MM.1S (cell line): ENCODE results near the gene SLC36A1.

Experiments
- DNase-seq: peaks from one replicate; pipeline ENCODE4 v3.0.0-alpha.2; 2015
- H2AFZ ChIP-seq: fragments of 300-600 bp; sonication (generic); 2 replicates; pipeline ENCODE4 v1.6.0; 2016; ENCODE audit warnings: antibody characterized with exemption, low read length
- H3F3A ChIP-seq: fragments of 300-600 bp; sonication (generic); 2 replicates; pipeline ENCODE4 v1.6.1; 2016; ENCODE audit warnings: mild to moderate bottlenecking, antibody characterized with exemption, low read length, moderate library complexity, mixed read lengths; ENCODE audit not compliant: insufficient read depth
- H3K27ac ChIP-seq: fragments of 300-600 bp; sonication (generic); 2 replicates; pipeline ENCODE4 v1.5.1; 2016; ENCODE audit warnings: mild to moderate bottlenecking, low read length
- H3K27me3 ChIP-seq: fragments of 300-600 bp; sonication (generic); replicated peaks from 2 replicates; pipeline ENCODE4 v1.6.0; 2016; ENCODE audit warnings: low read length; ENCODE audit not compliant: insufficient read depth
- H3K36me3 ChIP-seq: fragments of 300-600 bp; sonication (generic); replicated peaks from 2 replicates; pipeline ENCODE4 v1.6.1; 2016; ENCODE audit warnings: mild to moderate bottlenecking, low read length, mixed read lengths; ENCODE audit not compliant: insufficient read depth
- H3K4me1 ChIP-seq: fragments of 300-600 bp; sonication (generic); 2 replicates; pipeline ENCODE4 v1.6.1; 2016; ENCODE audit warnings: low read length, mixed read lengths
- H3K4me2 ChIP-seq: fragments of 300-600 bp; sonication (generic); 2 replicates; pipeline ENCODE4 v1.6.0; 2016; ENCODE audit warnings: low read depth, low read length
- H3K4me3 ChIP-seq: fragments of 300-600 bp; sonication (generic); 2 replicates; pipeline ENCODE4 v1.5.1; 2016; ENCODE audit warnings: low read length, mixed read lengths
- H3K79me2 ChIP-seq: fragments of 300-600 bp; sonication (generic); 2 replicates; pipeline ENCODE4 v1.6.1; 2016; ENCODE audit warnings: mixed run types, low read length, mixed read lengths
- H3K9ac ChIP-seq: fragments of 300-600 bp; sonication (generic); 2 replicates; pipeline ENCODE4 v1.6.1; 2016; ENCODE audit warnings: low read length, mixed read lengths
- H3K9me2 ChIP-seq: fragments of 300-600 bp; sonication (generic); replicated peaks from 2 replicates; pipeline ENCODE4 v1.6.1; 2016; ENCODE audit warnings: mild to moderate bottlenecking, low read length, mixed read lengths; ENCODE audit not compliant: insufficient read depth
- H3K9me3 ChIP-seq: fragments of 300-600 bp; sonication (generic); replicated peaks from 2 replicates; pipeline ENCODE4 v1.6.1; 2016; ENCODE audit warnings: mild to moderate bottlenecking, low read length, mixed read lengths; ENCODE audit not compliant: insufficient read depth
- H4K20me1 ChIP-seq: fragments of 300-600 bp; sonication (generic); 2 replicates; pipeline ENCODE4 v1.6.1; 2016; ENCODE audit warnings: mild to moderate bottlenecking, low read length, moderate library complexity, mixed read lengths; ENCODE audit not compliant: insufficient read depth
- CTCF ChIP-seq: fragments of 300-600 bp; sonication (generic); IDR thresholded peaks from 2 replicates; pipeline ENCODE4 v1.5.1; 2016; ENCODE audit warnings: antibody characterized with exemption, low read length, mixed read lengths
- EZH2 ChIP-seq: fragments of 300-600 bp; sonication (generic); optimal IDR thresholded peaks from 2 replicates; pipeline ENCODE3; 2017; ENCODE audit warnings: low read depth, mild to moderate bottlenecking, antibody characterized with exemption, low read length, mixed read lengths
- EZH2phosphoT487 ChIP-seq: fragments of 300-600 bp; sonication (generic); IDR thresholded peaks from 2 replicates; pipeline ENCODE4 v1.6.1; 2018; ENCODE audit warnings: antibody characterized with exemption, low read length

SLC36A1 gene

GRCh38 chr5:151492729-151493128, 45.3 kb downstream of the SLC36A1 start:
- Histone ChIP-seq H4K20me1 (no peaks in the 10 kb centered on the region), H3K9me3 (no peaks in the 10 kb centered on the region), H3F3A (no peaks in the 10 kb centered on the region), H3K4me3 (no peak overlapping the region), H3K4me2 (no peak overlapping the region), H2AFZ (no peak overlapping the region), H3K79me2 (no peaks in the 10 kb centered on the region), H3K27me3 (no peaks in the 10 kb centered on the region), H3K36me3 (no peaks in the 10 kb centered on the region), H3K4me1 (no peaks in the 10 kb centered on the region), H3K9ac (no peak overlapping the region), H3K27ac (no peak overlapping the region), H3K9me2 (no peaks in the 10 kb centered on the region)
- TF ChIP-seq EZH2phosphoT487: no peak
- TF ChIP-seq CTCF: no peak
- no peak for TF ChIP-seq EZH2
- DNase-seq: no peak

GRCh38 chr5:151493665-151494064, 46.3 kb downstream of the SLC36A1 start:
- Histone ChIP-seq H3K9me2 (no peaks in the 10 kb centered on the region), H3K27me3 (no peaks in the 10 kb centered on the region), H3K27ac (no peak overlapping the region), H3K9me3 (no peaks in the 10 kb centered on the region), H3K79me2 (no peaks in the 10 kb centered on the region), H3K4me1 (no peaks in the 10 kb centered on the region), H3K9ac (no peak overlapping the region), H3K4me2 (no peak overlapping the region), H2AFZ (no peak overlapping the region), H3K4me3 (no peak overlapping the region), H3K36me3 (no peaks in the 10 kb centered on the region), H4K20me1 (no peaks in the 10 kb centered on the region), H3F3A (no peaks in the 10 kb centered on the region)
- DNase-seq: no peak
- TF ChIP-seq EZH2phosphoT487 (no peak), EZH2 (no peak), CTCF (no peak)

GRCh38 chr5:151495320-151495719, 47.9 kb downstream of the SLC36A1 start:
- Histone ChIP-seq H3K9me2 (no peaks in the 10 kb centered on the region), H3K9me3 (no peaks in the 10 kb centered on the region), H3K9ac (no peak overlapping the region), H3K4me3 (no peak overlapping the region), H3K4me2 (no peak overlapping the region), H2AFZ (no peak overlapping the region), H3K27ac (no peak overlapping the region), H3K79me2 (no peaks in the 10 kb centered on the region), H3F3A (no peaks in the 10 kb centered on the region), H4K20me1 (no peaks in the 10 kb centered on the region), H3K27me3 (no peaks in the 10 kb centered on the region), H3K4me1 (no peaks in the 10 kb centered on the region), H3K36me3 (no peaks in the 10 kb centered on the region)
- no peak for TF ChIP-seq EZH2phosphoT487
- TF ChIP-seq CTCF: no peak
- no peak for TF ChIP-seq EZH2
- no peak for DNase-seq
